CD4-positive, alpha-beta T cell treated with Interleukin-15 for 1 hour (primary cell): ENCODE results near the gene ANXA8.

Source experiments
- DNase-seq: peaks from one replicate; pipeline ENCODE4 v3.0.0-alpha.2; 2020

ANXA8 gene

GRCh38 chr10:47445720-47446119 is 38.2 kb downstream of the ANXA8 start:
- no peak for DNase-seq

- no peak for DNase-seq
Observed at GRCh38 chr10:47444047-47444446, 39.9 kb downstream of the ANXA8 start.

- no peak for DNase-seq
Observed at GRCh38 chr10:47443145-47443544, 40.8 kb downstream of the ANXA8 start.

GRCh38 chr10:47442351-47442750 is 41.6 kb downstream of the ANXA8 start:
- no peak for DNase-seq

GRCh38 chr10:47441938-47442337 is 42.0 kb downstream of the ANXA8 start:
- no peak for DNase-seq

- no peak for DNase-seq
Observed at GRCh38 chr10:47440207-47440606, 43.7 kb downstream of the ANXA8 start.

GRCh38 chr10:47438857-47439474 is 44.9 kb downstream of the ANXA8 start:
- DNase-seq = no peak

- no peak for DNase-seq
Observed at GRCh38 chr10:47435081-47435480, 48.8 kb downstream of the ANXA8 start.

GRCh38 chr10:47425813-47426419 is 58.0 kb downstream of the ANXA8 start:
- no peak for DNase-seq

- DNase-seq = no peak
Observed at GRCh38 chr10:47424231-47424630, 59.7 kb downstream of the ANXA8 start.

GRCh38 chr10:47423476-47423875 is 60.4 kb downstream of the ANXA8 start:
- no peak for DNase-seq

- DNase-seq = no peak
Observed at GRCh38 chr10:47421057-47421952, 62.6 kb downstream of the ANXA8 start.

GRCh38 chr10:47420305-47421056 is 63.4 kb downstream of the ANXA8 start:
- DNase-seq = no peak

GRCh38 chr10:47419421-47419820 is 64.5 kb downstream of the ANXA8 start:
- no peak for DNase-seq

- DNase-seq = no peak
Observed at GRCh38 chr10:47418966-47419365, 64.9 kb downstream of the ANXA8 start.

- no peak for DNase-seq
Observed at GRCh38 chr10:47418321-47418720, 65.6 kb downstream of the ANXA8 start.
